Stimulated activated CD8-positive, alpha-beta memory T cell treated with anti-CD3 and anti-CD28 coated beads, Interleukin-4, amount 100 ng/mL, for 4 hours (primary cell): ENCODE results near the gene EMILIN1.
"Not testable (repeated sequence)": the region's sequence is repeated elsewhere in the genome, so short reads cannot be mapped to it uniquely, and the experiment has no call there.

Source experiments
- DNase-seq, 2 donors: peaks; one replicate each; pipeline ENCODE4 v3.0.0-alpha.2; 2020; ENCODE audit warnings: low read depth in 2 of 2, low spot score in 1 of 2

Gene EMILIN1

GRCh38 chr2:27092696-27093429 is 14.4 kb downstream of the EMILIN1 start:
- no peak for DNase-seq

- DNase-seq, result no peak
Observed at GRCh38 chr2:27093430-27094352, 15.3 kb downstream of the EMILIN1 start.

- no peak for DNase-seq
Observed at GRCh38 chr2:27094353-27094984, 16.1 kb downstream of the EMILIN1 start.

- no peak for DNase-seq
Observed at GRCh38 chr2:27095427-27095744, 17.0 kb downstream of the EMILIN1 start.

GRCh38 chr2:27095745-27096651 is 17.6 kb downstream of the EMILIN1 start:
- DNase-seq, result no peak

- DNase-seq, result no peak
Observed at GRCh38 chr2:27096748-27097297, 18.4 kb downstream of the EMILIN1 start.

- DNase-seq, result no peak
Observed at GRCh38 chr2:27097341-27097740, 18.9 kb downstream of the EMILIN1 start.

- no peak for DNase-seq
Observed at GRCh38 chr2:27099334-27099955, 21.0 kb downstream of the EMILIN1 start.

GRCh38 chr2:27100036-27100435 is 21.6 kb downstream of the EMILIN1 start:
- DNase-seq, result no peak

- DNase-seq, result no peak
Observed at GRCh38 chr2:27102329-27102728, 23.9 kb downstream of the EMILIN1 start.

- no peak for DNase-seq
Observed at GRCh38 chr2:27105981-27106380, 27.6 kb downstream of the EMILIN1 start.

GRCh38 chr2:27108221-27108620 is 29.8 kb downstream of the EMILIN1 start:
- no peak for DNase-seq

- DNase-seq, result no peak
Observed at GRCh38 chr2:27109083-27109482, 30.7 kb downstream of the EMILIN1 start.

GRCh38 chr2:27110603-27111352 is 32.4 kb downstream of the EMILIN1 start:
- not testable (repeated sequence) for DNase-seq

- DNase-seq, result not testable (repeated sequence)
Observed at GRCh38 chr2:27111392-27112078, 33.1 kb downstream of the EMILIN1 start.

GRCh38 chr2:27115519-27115918 is 37.1 kb downstream of the EMILIN1 start:
- DNase-seq, result no peak

GRCh38 chr2:27117995-27118524 is 39.6 kb downstream of the EMILIN1 start:
- no peak for DNase-seq

- no peak for DNase-seq
Observed at GRCh38 chr2:27118525-27119329, 40.3 kb downstream of the EMILIN1 start, which contains the start of gene CGREF1. CGREF1 (minus strand) TSS chr2:27119128; CDS start chr2:27104366, 14,762 bp downstream.
